Measurements from ENCODE around the gene DCDC2C.

DNA sequence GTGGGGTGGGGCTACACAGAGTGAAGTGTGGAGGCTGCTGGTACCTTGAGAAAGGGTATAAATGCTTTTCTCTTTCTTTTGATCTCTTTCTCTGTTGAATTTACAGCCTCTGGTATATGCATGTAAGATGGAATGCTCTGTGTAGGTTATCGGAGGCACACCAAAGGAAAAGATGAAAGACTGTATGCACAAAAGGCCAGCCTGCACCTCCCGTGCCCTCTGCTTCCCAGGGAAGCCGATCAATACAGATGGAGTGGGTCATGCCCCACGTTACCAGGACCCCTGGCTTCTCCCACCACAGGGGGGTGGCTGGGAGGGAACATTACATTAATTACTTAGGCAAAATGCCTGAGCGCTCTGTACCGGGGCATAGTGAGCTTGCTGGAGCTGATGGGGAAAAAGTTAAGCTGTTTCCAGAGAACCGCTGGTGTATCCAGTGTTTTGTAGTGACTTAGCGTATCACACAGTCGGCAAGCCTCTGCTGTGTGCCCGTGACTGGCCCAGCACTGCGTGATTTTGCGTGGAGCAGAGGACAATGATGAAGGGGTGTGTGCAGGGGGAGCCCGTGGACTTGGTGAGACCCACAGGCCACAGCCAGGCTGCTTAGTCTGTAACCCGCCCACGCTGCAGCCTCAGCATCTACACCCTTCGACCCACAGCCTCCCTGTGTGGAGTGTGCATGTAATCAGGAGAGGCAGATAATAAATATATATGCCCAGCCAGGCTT is 37.3 kb upstream of the DCDC2C start:
- TF ChIP-seq, protein P1, sequence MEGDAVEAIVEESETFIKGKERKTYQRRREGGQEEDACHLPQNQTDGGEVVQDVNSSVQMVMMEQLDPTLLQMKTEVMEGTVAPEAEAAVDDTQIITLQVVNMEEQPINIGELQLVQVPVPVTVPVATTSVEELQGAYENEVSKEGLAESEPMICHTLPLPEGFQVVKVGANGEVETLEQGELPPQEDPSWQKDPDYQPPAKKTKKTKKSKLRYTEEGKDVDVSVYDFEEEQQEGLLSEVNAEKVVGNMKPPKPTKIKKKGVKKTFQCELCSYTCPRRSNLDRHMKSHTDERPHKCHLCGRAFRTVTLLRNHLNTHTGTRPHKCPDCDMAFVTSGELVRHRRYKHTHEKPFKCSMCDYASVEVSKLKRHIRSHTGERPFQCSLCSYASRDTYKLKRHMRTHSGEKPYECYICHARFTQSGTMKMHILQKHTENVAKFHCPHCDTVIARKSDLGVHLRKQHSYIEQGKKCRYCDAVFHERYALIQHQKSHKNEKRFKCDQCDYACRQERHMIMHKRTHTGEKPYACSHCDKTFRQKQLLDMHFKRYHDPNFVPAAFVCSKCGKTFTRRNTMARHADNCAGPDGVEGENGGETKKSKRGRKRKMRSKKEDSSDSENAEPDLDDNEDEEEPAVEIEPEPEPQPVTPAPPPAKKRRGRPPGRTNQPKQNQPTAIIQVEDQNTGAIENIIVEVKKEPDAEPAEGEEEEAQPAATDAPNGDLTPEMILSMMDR (IDR thresholded peaks at IDR 0.05): no peak
- no peak for TF ChIP-seq CBX2 (IDR thresholded peaks at IDR 0.05; ENCODE audit: borderline replicate concordance, low read depth)

All from A549 (cell line).